HG03045 (cell line): ENCODE measurements around the gene NDUFA8.
"Not testable (repeated sequence)": the region's sequence is repeated elsewhere in the genome, so short reads cannot be mapped to it uniquely, and the experiment has no call there.

Experiments
- ATAC-seq: cut with Tn5 transposase; IDR thresholded peaks from one replicate; pipeline ENCODE4 v1.9.1; 2021; ENCODE audit warnings: mild to moderate bottlenecking, moderate library complexity; ENCODE audit not compliant: unreplicated experiment

NDUFA8 gene

GRCh38 chr9:122122468-122122867 is 37.1 kb downstream of the NDUFA8 start:
- no peak for ATAC-seq

GRCh38 chr9:122121931-122122330 is 37.6 kb downstream of the NDUFA8 start:
- no peak for ATAC-seq

GRCh38 chr9:122121391-122121790 is 38.2 kb downstream of the NDUFA8 start:
- no peak for ATAC-seq

GRCh38 chr9:122120316-122121071 is 39.1 kb downstream of the NDUFA8 start:
- ATAC-seq, result no peak

- ATAC-seq, result no peak
Observed at GRCh38 chr9:122119721-122120120, 39.9 kb downstream of the NDUFA8 start.

- ATAC-seq, result no peak
Observed at GRCh38 chr9:122119166-122119521, 40.4 kb downstream of the NDUFA8 start.

GRCh38 chr9:122118343-122119165 is 41.0 kb downstream of the NDUFA8 start:
- ATAC-seq, result no peak

GRCh38 chr9:122117241-122117640 is 42.3 kb downstream of the NDUFA8 start:
- not testable (repeated sequence) for ATAC-seq

- no peak for ATAC-seq
Observed at GRCh38 chr9:122116448-122117173, 43.0 kb downstream of the NDUFA8 start.

- no peak for ATAC-seq
Observed at GRCh38 chr9:122116040-122116439, 43.5 kb downstream of the NDUFA8 start.

- ATAC-seq, result no peak
Observed at GRCh38 chr9:122115176-122116035, 44.2 kb downstream of the NDUFA8 start.

GRCh38 chr9:122113574-122113973 is 46.0 kb downstream of the NDUFA8 start:
- no peak for ATAC-seq

GRCh38 chr9:122112238-122112637 is 47.3 kb downstream of the NDUFA8 start:
- no peak for ATAC-seq

GRCh38 chr9:122111413-122112085 is 48.0 kb downstream of the NDUFA8 start:
- ATAC-seq, result no peak

- ATAC-seq, result no peak
Observed at GRCh38 chr9:122110100-122110833, 49.3 kb downstream of the NDUFA8 start.

- no peak for ATAC-seq
Observed at GRCh38 chr9:122109035-122109813, 50.4 kb downstream of the NDUFA8 start.

- no peak for ATAC-seq
Observed at GRCh38 chr9:122107291-122107805, 52.2 kb downstream of the NDUFA8 start.

- no peak for ATAC-seq
Observed at GRCh38 chr9:122106576-122106975, 53.0 kb downstream of the NDUFA8 start.
